Endodermal cell (in vitro differentiated cells): ENCODE results near the gene DCTD. TPM values are rescaled to one million over a fixed set of nuclear protein-coding genes. Genes with fewer than 3 reads are reported as not detected.

Source experiments
- DNase-seq: peaks from one replicate; pipeline ENCODE4 v3.0.0-alpha.2; 2017
- H3K27ac ChIP-seq: 2 replicates; pipeline ENCODE4 v1.5.1; 2013; ENCODE audit warnings: mild to moderate bottlenecking, low read depth, low read length, moderate library complexity
- H3K27me3 ChIP-seq: 2 replicates; pipeline ENCODE4 v1.6.1; 2013; ENCODE audit warnings: mild to moderate bottlenecking, low read length, moderate library complexity; ENCODE audit not compliant: insufficient read depth, control insufficient read depth, poor library complexity, severe bottlenecking
- H3K36me3 ChIP-seq: 2 replicates; pipeline ENCODE4 v1.7.0; 2013; ENCODE audit warnings: mild to moderate bottlenecking, low read length, moderate library complexity; ENCODE audit not compliant: control insufficient read depth, insufficient read depth
- H3K4me1 ChIP-seq: one replicate; pipeline ENCODE4 v1.7.0; 2013; ENCODE audit warnings: low read length; ENCODE audit not compliant: control insufficient read depth, insufficient read depth
- H3K4me3 ChIP-seq: 2 replicates; pipeline ENCODE4 v1.5.1; 2013; ENCODE audit warnings: mild to moderate bottlenecking, low read length, moderate library complexity
- H3K9ac ChIP-seq: 2 replicates; pipeline ENCODE4 v1.6.1; 2013; ENCODE audit warnings: mild to moderate bottlenecking, low read length, moderate library complexity; ENCODE audit not compliant: poor library complexity, severe bottlenecking; ENCODE audit errors: extremely low read depth
- H3K9me3 ChIP-seq: 2 replicates; pipeline ENCODE4 v1.6.1; 2013; ENCODE audit warnings: mild to moderate bottlenecking, low read length, moderate library complexity; ENCODE audit not compliant: control insufficient read depth
- H3K27ac Mint-ChIP-seq: 2 replicates; pipeline ENCODE4 v1.8.0; 2020; ENCODE audit warnings: mixed read lengths
- H3K27me3 Mint-ChIP-seq: 2 replicates; pipeline ENCODE4 v1.8.0; 2021; ENCODE audit warnings: mild to moderate bottlenecking, mixed read lengths; ENCODE audit not compliant: insufficient read depth
- H3K36me3 Mint-ChIP-seq: 2 replicates; pipeline ENCODE4 v1.8.0; 2020; ENCODE audit warnings: low read depth, mixed read lengths
- H3K4me1 Mint-ChIP-seq: 2 replicates; pipeline ENCODE4 v1.8.0; 2020; ENCODE audit warnings: mixed read lengths
- H3K4me3 Mint-ChIP-seq: 2 replicates; pipeline ENCODE4 v1.8.0; 2020; ENCODE audit warnings: mild to moderate bottlenecking, moderate library complexity, mixed read lengths
- H3K9me3 Mint-ChIP-seq: 2 replicates; pipeline ENCODE4 v1.8.0; 2020; ENCODE audit warnings: mild to moderate bottlenecking, mixed read lengths
- CTCF ChIP-seq: fragments of 200-600 bp; sonication (generic); conservative IDR thresholded peaks from 2 replicates; pipeline ENCODE4 v1.5.0; 2021; ENCODE audit warnings: antibody characterized with exemption, mild to moderate bottlenecking
- WGBS, 2 experiments: methylation state at CpG; one replicate each; pipeline versions ENCODE4 v1.1.5 to v1.1.7; 2013; ENCODE audit warnings: missing lambda C conversion rate in 2 of 2, mixed read lengths in 1 of 2; ENCODE audit not compliant: insufficient coverage in 1 of 2, insufficient read length in 1 of 2; 5-methylcytosine and 5-hydroxymethylcytosine counted together
- total RNA-seq, 2 donors: library from RNA; stranded (reverse); fragmentation: NEBNext Ultra II Directional in 1 of 2; extraction: Animal tissue kit (Norgen Biotek cat#: 25700) in 1 of 2; gene quantifications; 2 replicates in 1 of 2; 3 replicates in 1 of 2; pipeline ENCODE4 v1.2.1, GENCODE V29; 2021

Gene DCTD
- total RNA-seq, 2 donors from 2014 or later: 104 to 111 TPM

- Histone ChIP-seq H3K27ac (no peak overlapping the region), H3K9ac (no peak overlapping the region), H3K27me3 (no peaks in the 10 kb centered on the region), H3K4me3 (no peak overlapping the region), H3K4me1 (no peaks in the 10 kb centered on the region), H3K9me3 (peaks cover 5% of the 10 kb centered on the region), H3K36me3 (peaks cover 49% of the 10 kb centered on the region)
- Mint-ChIP-seq H3K4me1 (peaks cover 13% of the 10 kb centered on the region), H3K27ac (no peak overlapping the region), H3K4me3 (no peak overlapping the region), H3K27me3 (no peaks in the 10 kb centered on the region), H3K36me3 (peaks cover 59% of the 10 kb centered on the region), H3K9me3 (no peaks in the 10 kb centered on the region)
- TF ChIP-seq CTCF: no peak
- WGBS, 2 experiments: 86 to 89% methylated on average over 8 of the region's 8 CpGs
- no peak for DNase-seq
Observed at GRCh38 chr4:182913036-182913435, 4.2 kb downstream of the DCTD start.

- no peak for DNase-seq
- H3K27ac ChIP-seq: no peak overlapping the region
- Mint-ChIP-seq H3K27me3 (no peaks in the 10 kb centered on the region), H3K4me1 (peaks cover 25% of the 10 kb centered on the region), H3K9me3 (no peaks in the 10 kb centered on the region), H3K36me3 (peaks cover 80% of the 10 kb centered on the region), H3K27ac (no peak overlapping the region), H3K4me3 (no peak overlapping the region)
- H3K9ac ChIP-seq: no peak overlapping the region
- H3K9me3 ChIP-seq: peaks cover 5% of the 10 kb centered on the region
- WGBS, 2 experiments: 95% methylated on average over 3 of the region's 3 CpGs; no CpG with 5 or more reads in 1 of the 2 experiments
- H3K4me1 ChIP-seq: peaks cover 5% of the 10 kb centered on the region
- TF ChIP-seq CTCF: no peak
- peaks cover 65% of the 10 kb centered on the region for H3K36me3 ChIP-seq
- H3K27me3 ChIP-seq: no peaks in the 10 kb centered on the region
- H3K4me3 ChIP-seq: no peak overlapping the region
Observed at GRCh38 chr4:182908124-182908523, 9.1 kb downstream of the DCTD start.

GRCh38 chr4:182907396-182907795 is 9.8 kb downstream of the DCTD start:
- Mint-ChIP-seq H3K4me1 (peaks cover 25% of the 10 kb centered on the region), H3K9me3 (no peaks in the 10 kb centered on the region)
- peaks cover 5% of the 10 kb centered on the region for H3K4me1 ChIP-seq

More at GRCh38 chr4:182907396-182907795, 9.8 kb downstream of the DCTD start:
- no peaks in the 10 kb centered on the region for H3K27me3 Mint-ChIP-seq
- peaks cover 75% of the 10 kb centered on the region for H3K36me3 Mint-ChIP-seq
- no peak for TF ChIP-seq CTCF
- H3K4me3 ChIP-seq: no peak overlapping the region
- no peak overlapping the region for H3K27ac ChIP-seq
- no peak for DNase-seq
- H3K4me3 Mint-ChIP-seq: no peak overlapping the region
- WGBS, 2 experiments: 92 to 96% methylated on average over 4 to 8 of the region's 8 CpGs
- H3K9ac ChIP-seq: no peak overlapping the region
- peaks cover 5% of the 10 kb centered on the region for H3K9me3 ChIP-seq
- H3K27me3 ChIP-seq: no peaks in the 10 kb centered on the region
- no peak overlapping the region for H3K27ac Mint-ChIP-seq
- H3K36me3 ChIP-seq: peaks cover 64% of the 10 kb centered on the region
